Heart right ventricle (tissue), 16 donors: Measurements from ENCODE around the gene GNAS-AS1. TPM values are rescaled to one million over a fixed set of nuclear protein-coding genes. Genes with fewer than 3 reads are reported as not detected.
"Not testable (repeated sequence)": the region's sequence is repeated elsewhere in the genome, so short reads cannot be mapped to it uniquely, and the experiment has no call there.

ENCODE experiments used
- ATAC-seq, 8 donors: fragments of 200-7000 bp; cut with Tn5 transposase; one replicate each; pipeline ENCODE4 v1.9.1; 2020; ENCODE audit warnings: mild to moderate bottlenecking in 8 of 8, moderate library complexity in 8 of 8, moderate number of reproducible peaks in 1 of 8
- DNase-seq, 2 donors: peaks; one replicate each; pipeline ENCODE4 v3.0.0-alpha.2; 2020
- H3K27ac ChIP-seq, 10 donors: fragments of 200-600 bp; sonication (generic) in 2 of 10; one replicate each; pipeline versions ENCODE4 v1.5.0 to v1.8.0; 2020 to 2022; ENCODE audit warnings: mild to moderate bottlenecking in 3 of 10
- H3K27me3 ChIP-seq, 7 donors: fragments of 200-600 bp; one replicate each; pipeline ENCODE4 v1.8.0; 2021 to 2022; ENCODE audit warnings: mild to moderate bottlenecking in 2 of 7
- H3K36me3 ChIP-seq, 9 donors: fragments of 200-600 bp; sonication (generic) in 1 of 9; one replicate each; pipeline versions ENCODE4 v1.5.0 to v1.8.0; 2020 to 2022; ENCODE audit warnings: mild to moderate bottlenecking in 2 of 9
- H3K4me1 ChIP-seq, 9 donors: fragments of 200-600 bp; sonication (generic) in 1 of 9; one replicate each; pipeline versions ENCODE4 v1.5.0 to v1.8.0; 2020 to 2022; ENCODE audit warnings: mild to moderate bottlenecking in 4 of 9
- H3K4me3 ChIP-seq, 10 donors: fragments of 200-600 bp; sonication (generic) in 2 of 10; one replicate each; pipeline versions ENCODE4 v1.5.0 to v1.8.0; 2020 to 2022; ENCODE audit warnings: mild to moderate bottlenecking in 7 of 10, moderate library complexity in 2 of 10
- H3K9me3 ChIP-seq, 11 donors: fragments of 200-600 bp in 10 of 11; sonication (generic) in 2 of 11; one replicate each; pipeline versions ENCODE4 v1.5.0 to v1.8.0; 2013 to 2022; ENCODE audit warnings: mild to moderate bottlenecking in 2 of 11, control low read depth in 1 of 11, moderate library complexity in 1 of 11
- WGBS, 2 donors: extraction: QIAGEN DNeasy Blood & Tissue Kit; methylation state at CpG; one replicate each; pipeline ENCODE4 v1.1.7; 2013; ENCODE audit warnings: inconsistent platforms in 1 of 2; 5-methylcytosine and 5-hydroxymethylcytosine counted together
- intact Hi-C, 10 donors: fragments of 100-400 bp; cut with DNase I; formaldehyde crosslinking; loops; one replicate each; pipeline versions ENCODE4 v1.11.1 to v1.14.2; 2022
- polyA plus RNA-seq, 2 donors: library from polyadenylated mRNA; stranded (reverse); fragments of 200-250 nt; gene quantifications; one replicate each; pipeline ENCODE4 v1.2.3, GENCODE V29; 2013
- total RNA-seq, 10 donors: library from RNA; stranded (reverse); fragmentation: NEBNext Ultra II Directional in 3 of 10; extraction: Animal tissue kit (Norgen Biotek cat#: 25700) in 3 of 10; gene quantifications; one replicate each; pipeline versions ENCODE4 v1.2.1 to v1.2.4, GENCODE V29; 2021 to 2023
- TF ChIP-seq, protein P1 (sequence below), 9 donors: fragments of 200-600 bp; sonication (generic) in 2 of 9; IDR thresholded peaks; one replicate each; pipeline versions ENCODE4 v1.5.0 to v1.8.0; 2021 to 2022; ENCODE audit warnings: antibody characterized with exemption in 9 of 9, mild to moderate bottlenecking in 5 of 9, moderate library complexity in 1 of 9
- donor health status: Arrhythmogenic right ventricular cardiomyopathy.
- donor health status: ischemic (EF 13 %, LVEDD 7.1; RV severe dilation, severe dysfunction).
- donor health status: healthy with polysubstance abuse.
- donor health status: DM: no; HTN: yes; CAD: no.
- donor health status: DM: no; HTN: no; CAD: no.
- donor health status: ischemic (EF 25% LVEDD 6.9; RV normal size, moderate dysfunction).
- donor health status: ischemic (EF 25% LVEDD 5.7; RV mildly dilated, moderate dysfunction).
- donor health status: healthy.
- donor health status: DM: yes; HTN: yes; CAD: no.
- donor health status: Ischemic cardiomyopathy.
- donor health status: ischemic (EF 35%, LVEDD 5.7; RV mildly dilated, moderate dysfunction).
- donor health status: nonischemic (EF 11% LVEDD 7.7; RV severe dilation, severe dysfunction).
- donor health status: DM: yes; HTN: yes; CAD: no.
- donor health status: PGD.
- donor health status: ischemic (EF 29% LVEDD 5.4; RV normal size, mild dysfunction).
- donor health status: nonischemic (EF 23%, LVEDD 6.1; RV moderate dilation, normal function).

Gene GNAS-AS1
- total and polyA plus RNA-seq, 12 donors, result 0.06 to 1.5 (median 0.41) TPM

DNA sequence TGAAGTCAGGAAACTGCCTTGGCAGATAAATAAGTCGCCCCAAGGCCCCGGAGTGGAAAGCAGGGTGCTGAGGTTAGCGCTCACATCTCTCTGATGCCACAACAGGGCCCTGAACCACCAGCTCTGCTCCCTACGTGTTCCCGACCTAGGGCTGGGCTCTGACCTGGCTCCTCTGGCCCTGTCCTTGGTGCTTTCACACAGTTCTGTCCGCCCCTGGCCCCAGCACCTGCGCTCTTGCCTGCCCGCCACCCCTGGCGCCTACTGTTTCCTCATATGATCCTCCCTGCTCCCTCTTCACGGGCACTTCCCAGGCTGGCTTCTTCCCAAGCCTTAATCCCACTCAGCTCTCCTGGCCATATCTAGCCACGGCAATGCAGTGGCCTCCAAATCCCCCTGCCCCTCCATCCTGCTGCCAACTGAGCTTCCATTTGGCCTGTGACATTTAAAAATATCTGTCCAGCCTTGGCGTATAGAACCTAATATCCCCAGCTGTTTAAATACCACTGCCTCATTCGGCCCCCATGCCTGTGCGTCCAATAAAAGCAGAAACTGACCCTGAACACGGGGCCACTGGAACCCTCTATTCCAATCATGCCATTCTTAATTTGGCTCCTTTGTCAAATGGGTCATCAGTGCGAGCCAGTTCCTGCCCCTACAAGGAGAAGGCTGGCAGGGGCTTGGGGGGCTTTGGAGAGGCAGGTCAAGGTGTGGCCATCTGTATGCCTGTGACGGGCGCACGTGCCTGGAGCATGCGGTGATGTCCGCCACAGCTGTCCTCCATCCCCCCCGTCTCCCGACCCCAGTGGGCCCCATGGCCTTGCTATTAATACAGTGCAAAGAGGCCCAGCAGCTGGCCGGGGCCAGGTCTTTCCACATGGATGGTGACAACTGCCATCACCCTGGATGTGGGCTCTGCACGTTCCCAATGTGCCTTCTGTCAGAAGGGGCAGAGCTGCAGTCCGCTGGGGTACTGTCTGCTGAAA is 27.7 kb downstream of the GNAS-AS1 start:
- TF ChIP-seq, protein P1, sequence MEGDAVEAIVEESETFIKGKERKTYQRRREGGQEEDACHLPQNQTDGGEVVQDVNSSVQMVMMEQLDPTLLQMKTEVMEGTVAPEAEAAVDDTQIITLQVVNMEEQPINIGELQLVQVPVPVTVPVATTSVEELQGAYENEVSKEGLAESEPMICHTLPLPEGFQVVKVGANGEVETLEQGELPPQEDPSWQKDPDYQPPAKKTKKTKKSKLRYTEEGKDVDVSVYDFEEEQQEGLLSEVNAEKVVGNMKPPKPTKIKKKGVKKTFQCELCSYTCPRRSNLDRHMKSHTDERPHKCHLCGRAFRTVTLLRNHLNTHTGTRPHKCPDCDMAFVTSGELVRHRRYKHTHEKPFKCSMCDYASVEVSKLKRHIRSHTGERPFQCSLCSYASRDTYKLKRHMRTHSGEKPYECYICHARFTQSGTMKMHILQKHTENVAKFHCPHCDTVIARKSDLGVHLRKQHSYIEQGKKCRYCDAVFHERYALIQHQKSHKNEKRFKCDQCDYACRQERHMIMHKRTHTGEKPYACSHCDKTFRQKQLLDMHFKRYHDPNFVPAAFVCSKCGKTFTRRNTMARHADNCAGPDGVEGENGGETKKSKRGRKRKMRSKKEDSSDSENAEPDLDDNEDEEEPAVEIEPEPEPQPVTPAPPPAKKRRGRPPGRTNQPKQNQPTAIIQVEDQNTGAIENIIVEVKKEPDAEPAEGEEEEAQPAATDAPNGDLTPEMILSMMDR (IDR thresholded peaks at IDR 0.05), result no peak
- no peak for ATAC-seq
- WGBS, 2 donors, result 89 to 91% methylated on average over 26 of the region's 26 CpGs
- Histone ChIP-seq H3K4me1 (peaks cover 0 to under 1% (median 0%) of the 10 kb centered on the region in 9 donors), H3K27ac (no peak overlapping the region), H3K9me3 (no peaks in the 10 kb centered on the region), H3K4me3 (no peak overlapping the region), H3K27me3 (no peaks in the 10 kb centered on the region), H3K36me3 (no peaks in the 10 kb centered on the region)
- DNase-seq, result no peak
- intact Hi-C loops, result no loop called here

DNA sequence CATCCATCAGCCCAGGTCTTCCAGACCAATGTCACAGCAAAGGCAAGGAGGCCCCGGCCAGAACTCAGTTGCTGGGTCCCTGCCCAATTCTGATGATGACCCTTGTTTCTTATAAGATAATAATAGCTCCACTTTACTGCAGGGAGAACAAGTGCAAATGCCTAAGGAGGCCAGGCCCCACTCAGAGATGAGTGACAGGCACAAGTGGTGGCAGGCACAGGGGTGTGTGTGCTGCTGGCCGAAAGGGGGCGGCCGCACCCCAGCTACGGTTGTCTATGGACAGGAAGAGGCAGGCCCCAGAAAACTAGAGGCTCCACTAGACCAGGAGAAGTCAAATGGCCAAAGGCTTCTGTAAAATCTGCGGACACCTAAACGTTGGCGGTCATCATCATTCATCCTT is 28.6 kb downstream of the GNAS-AS1 start:
- WGBS, 2 donors, result 65 to 78% methylated on average over 8 of the region's 8 CpGs
- intact Hi-C loops, result no loop called here
- Histone ChIP-seq H3K27me3 (no peaks in the 10 kb centered on the region), H3K4me3 (no peak overlapping the region), H3K4me1 (no peaks in the 10 kb centered on the region), H3K36me3 (no peaks in the 10 kb centered on the region), H3K9me3 (no peaks in the 10 kb centered on the region), H3K27ac (no peak overlapping the region)
- TF ChIP-seq, protein P1 (IDR thresholded peaks at IDR 0.05), result peak in 2 of 9 donors; percentile 22 to 28
- ATAC-seq (peak in 5 of 8 donors; percentile 27 to 65 (median 45)), DNase-seq (no peak)

DNA sequence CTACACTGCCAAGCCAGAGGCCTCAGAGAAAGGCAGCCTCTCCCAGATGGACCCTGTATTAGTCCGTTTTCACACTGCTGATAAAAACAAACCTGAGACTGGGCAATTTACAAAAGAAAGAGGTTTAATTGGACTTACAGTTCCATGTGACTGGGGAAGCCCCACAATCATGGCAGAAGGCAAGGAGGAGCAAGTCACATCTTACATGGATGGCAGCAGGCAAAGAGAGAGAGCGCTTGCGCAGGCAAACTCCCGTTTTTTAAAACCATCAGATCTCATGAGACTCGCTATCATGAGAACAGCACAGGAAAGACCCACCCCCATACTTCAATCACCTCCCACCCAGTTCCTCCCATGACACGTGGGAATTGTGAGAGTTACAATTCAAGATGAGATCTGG is 30.2 kb downstream of the GNAS-AS1 start:
- H3K27ac ChIP-seq, H3K27me3 ChIP-seq, H3K9me3 ChIP-seq, intact Hi-C loops, H3K4me3 ChIP-seq, H3K4me1 ChIP-seq, DNase-seq, ATAC-seq, H3K36me3 ChIP-seq: not testable (repeated sequence)
- WGBS, 2 donors, result 82 to 84% methylated on average over 6 of the region's 6 CpGs

- WGBS, 2 donors, result 95 to 97% methylated on average over 13 of the region's 13 CpGs
- TF ChIP-seq, protein P1 (IDR thresholded peaks at IDR 0.05), result no peak
- H3K9me3 ChIP-seq, result no peaks in the 10 kb centered on the region
These were observed 30.8 kb downstream of the GNAS-AS1 start for GRCh38 chr20:58819921-58820320.

More at GRCh38 chr20:58819921-58820320, 30.8 kb downstream of the GNAS-AS1 start:
- intact Hi-C loops, result no loop called here
- H3K4me3 ChIP-seq, result no peak overlapping the region
- no peaks in the 10 kb centered on the region for H3K36me3 ChIP-seq
- no peak for DNase-seq
- no peak overlapping the region for H3K27ac ChIP-seq
- H3K4me1 ChIP-seq, result no peaks in the 10 kb centered on the region
- ATAC-seq, result no peak
- no peaks in the 10 kb centered on the region for H3K27me3 ChIP-seq
